Measurements from ENCODE around the gene CCDC160.
"Not testable (repeated sequence)": the region's sequence is repeated elsewhere in the genome, so short reads cannot be mapped to it uniquely, and the experiment has no call there.

DNA sequence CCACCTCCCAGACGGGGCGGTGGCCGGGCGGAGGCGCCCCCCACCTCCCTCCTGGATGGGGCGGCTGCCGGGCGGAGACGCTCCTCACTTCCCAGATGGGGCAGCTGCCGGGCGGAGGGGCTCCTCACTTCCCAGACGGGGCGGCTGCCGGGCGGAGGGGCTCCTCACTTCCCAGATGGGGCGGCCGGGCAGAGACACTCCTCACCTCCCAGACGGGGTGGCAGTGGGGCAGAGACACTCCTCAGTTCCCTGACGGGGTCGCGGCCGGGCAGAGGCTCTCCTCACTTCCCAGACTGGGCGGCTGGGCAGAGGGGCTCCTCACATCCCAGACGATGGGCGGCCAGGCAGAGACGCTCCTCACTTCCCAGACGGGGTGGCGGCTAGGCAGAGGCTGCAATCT is 49.0 kb downstream of the CCDC160 start:
- not testable (repeated sequence) for TF ChIP-seq MAX (CRISPR knock-in tag; IDR thresholded peaks at IDR 0.05); CTCF (IDR thresholded peaks at IDR 0.05); ATF6 (CRISPR knock-in tag; IDR thresholded peaks at IDR 0.05); CREB1 (CRISPR knock-in tag; IDR thresholded peaks at IDR 0.05); ZNF423 (CRISPR knock-in tag; IDR thresholded peaks at IDR 0.05)
- TF ChIP-seq, protein P1, sequence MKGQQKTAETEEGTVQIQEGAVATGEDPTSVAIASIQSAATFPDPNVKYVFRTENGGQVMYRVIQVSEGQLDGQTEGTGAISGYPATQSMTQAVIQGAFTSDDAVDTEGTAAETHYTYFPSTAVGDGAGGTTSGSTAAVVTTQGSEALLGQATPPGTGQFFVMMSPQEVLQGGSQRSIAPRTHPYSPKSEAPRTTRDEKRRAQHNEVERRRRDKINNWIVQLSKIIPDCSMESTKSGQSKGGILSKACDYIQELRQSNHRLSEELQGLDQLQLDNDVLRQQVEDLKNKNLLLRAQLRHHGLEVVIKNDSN (CRISPR knock-in tag; IDR thresholded peaks at IDR 0.05), result not testable (repeated sequence)
